SW 1271 (cell line): ENCODE data around the gene PTCD1.
"Not testable (repeated sequence)": the region's sequence is repeated elsewhere in the genome, so short reads cannot be mapped to it uniquely, and the experiment has no call there.

Experiments
- DNase-seq, 2 experiments: peaks; one replicate each; lab custom pipeline; 2025; lab: John Stamatoyannopoulos, UW

The PTCD1 gene

GRCh38 chr7:99449326-99449725 lies 10.7 kb upstream of the PTCD1 start:
- no peak for DNase-seq

GRCh38 chr7:99448855-99449254 lies 10.3 kb upstream of the PTCD1 start:
- no peak for DNase-seq

GRCh38 chr7:99447943-99448342 lies 9.3 kb upstream of the PTCD1 start:
- DNase-seq = no peak

DNA sequence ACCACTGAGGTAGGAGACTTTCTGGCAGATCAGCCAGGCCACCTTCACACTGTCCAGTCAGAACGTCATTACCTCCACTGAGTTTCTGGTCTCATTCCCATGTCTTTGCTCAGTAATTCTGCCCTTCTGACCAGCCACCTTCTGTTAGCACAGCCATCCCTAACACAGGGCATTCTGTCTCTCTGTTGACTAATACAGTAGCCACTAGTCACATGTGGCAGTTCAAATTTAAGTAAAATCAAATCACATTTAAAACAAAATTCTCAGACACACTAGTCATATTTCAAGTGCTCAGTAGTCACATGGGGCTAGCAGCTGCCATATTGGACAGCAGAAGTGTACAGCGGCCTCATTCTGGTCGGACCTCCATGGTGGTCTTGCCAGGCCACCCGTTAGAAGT lies 7.5 kb upstream of the PTCD1 start:
- peak in 1 of 2 experiments; percentile 11 for DNase-seq

DNA sequence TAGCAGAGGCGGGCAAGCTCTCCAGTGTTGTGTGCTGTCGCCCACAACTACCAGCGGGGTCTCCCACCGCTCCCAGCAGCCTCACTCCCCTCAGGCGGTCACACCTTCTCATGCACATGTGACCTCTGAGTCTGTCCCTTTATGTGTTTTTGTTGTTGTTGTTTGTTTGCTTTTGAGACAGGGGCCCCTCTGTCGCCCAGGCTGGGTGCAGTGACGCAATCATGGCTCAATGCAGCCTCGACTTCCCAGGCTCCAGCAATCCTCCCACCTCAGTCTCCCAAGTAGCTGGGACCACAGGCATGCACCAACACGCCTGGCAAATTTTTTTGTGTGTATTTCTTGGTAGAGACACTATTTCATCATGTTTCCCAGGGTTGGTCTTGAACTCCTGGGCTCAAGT lies 1.6 kb upstream of the PTCD1 start:
- no peak for DNase-seq

DNA sequence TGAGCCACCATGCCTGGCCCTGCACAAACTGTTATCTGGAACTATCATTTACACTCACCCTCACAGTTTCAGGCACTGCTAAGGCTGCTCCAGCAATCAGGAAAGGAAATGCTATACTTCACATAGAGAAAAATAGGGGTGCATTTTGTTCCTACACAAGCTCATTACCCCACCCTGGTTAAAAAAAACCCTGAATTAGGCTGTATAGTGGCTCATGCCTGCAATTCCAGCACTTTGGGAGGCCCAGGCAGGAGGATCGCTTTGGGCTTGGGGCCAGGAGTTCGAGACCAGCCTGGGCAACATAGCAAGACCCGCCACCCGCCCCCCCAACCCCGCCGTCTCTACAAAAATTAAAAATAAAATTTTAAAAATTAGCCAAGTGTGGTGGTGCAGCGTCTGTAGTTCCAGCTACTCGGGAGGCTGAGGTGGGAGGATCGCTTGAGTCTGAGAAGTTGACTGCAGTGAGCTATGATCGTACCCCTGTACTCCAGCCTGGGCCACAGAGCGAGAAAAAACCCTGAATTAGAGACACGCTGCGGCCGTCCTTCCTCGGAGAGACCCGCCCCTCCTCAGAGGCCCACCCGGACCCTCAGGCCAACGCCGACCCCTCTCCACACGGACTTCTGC lies 539 bp downstream of the PTCD1 start:
- DNase-seq = no peak

- DNase-seq = no peak
Measured at GRCh38 chr7:99433158-99433557, 5.4 kb downstream of the PTCD1 start.

- DNase-seq = not testable (repeated sequence)
Measured at GRCh38 chr7:99431756-99432540, 6.7 kb downstream of the PTCD1 start.

DNA sequence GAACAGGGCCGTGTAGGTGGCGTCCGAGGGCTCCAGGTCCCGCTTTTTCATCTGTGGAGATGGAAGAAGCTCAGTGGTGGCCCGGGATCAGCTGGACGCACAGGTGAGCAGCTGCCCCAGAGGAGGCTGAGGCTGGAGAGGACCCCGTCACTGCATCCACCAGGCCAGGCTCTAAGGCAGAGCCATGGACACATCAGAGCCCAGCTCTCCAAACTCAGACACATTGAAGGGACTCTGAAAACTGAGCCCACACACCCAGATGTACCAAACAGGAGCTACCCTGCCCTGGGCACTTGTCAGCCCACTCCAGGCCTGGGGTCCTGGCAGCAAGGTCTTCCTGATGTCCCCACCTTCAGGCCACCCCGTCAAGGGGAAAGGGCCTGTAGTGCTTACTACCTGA lies 8.8 kb downstream of the PTCD1 start:
- no peak for DNase-seq

DNA sequence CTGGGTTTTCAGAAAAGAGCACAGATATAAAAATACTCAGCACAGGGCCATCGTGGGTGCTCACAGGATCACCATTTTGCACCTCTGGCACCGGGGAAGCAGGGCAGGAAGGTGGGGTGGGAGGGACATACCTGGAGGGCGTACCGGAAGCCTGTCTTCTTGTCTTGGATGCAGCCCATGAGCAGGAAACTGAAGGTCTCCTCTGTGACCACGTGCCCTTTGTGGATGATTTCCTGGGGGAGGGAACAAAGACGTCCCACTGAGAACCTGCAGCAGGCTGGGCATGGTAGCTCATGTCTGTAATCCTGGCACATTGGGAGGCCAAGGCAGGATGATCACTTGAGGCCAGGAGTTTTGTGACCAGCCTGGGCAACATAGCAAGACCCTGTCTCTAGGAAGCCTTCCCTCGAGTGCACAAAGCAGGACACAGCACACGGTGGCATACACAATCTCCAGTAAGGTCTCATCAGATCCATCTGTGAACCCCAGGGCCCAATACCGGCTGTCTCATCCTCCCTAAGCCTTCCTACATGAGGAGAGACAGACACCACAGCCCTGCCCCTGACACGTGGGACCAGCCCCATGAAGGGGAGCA lies 9.5 kb downstream of the PTCD1 start:
- DNase-seq = no peak

- no peak for DNase-seq
Measured at GRCh38 chr7:99424932-99425730, 13.5 kb downstream of the PTCD1 start.

DNA sequence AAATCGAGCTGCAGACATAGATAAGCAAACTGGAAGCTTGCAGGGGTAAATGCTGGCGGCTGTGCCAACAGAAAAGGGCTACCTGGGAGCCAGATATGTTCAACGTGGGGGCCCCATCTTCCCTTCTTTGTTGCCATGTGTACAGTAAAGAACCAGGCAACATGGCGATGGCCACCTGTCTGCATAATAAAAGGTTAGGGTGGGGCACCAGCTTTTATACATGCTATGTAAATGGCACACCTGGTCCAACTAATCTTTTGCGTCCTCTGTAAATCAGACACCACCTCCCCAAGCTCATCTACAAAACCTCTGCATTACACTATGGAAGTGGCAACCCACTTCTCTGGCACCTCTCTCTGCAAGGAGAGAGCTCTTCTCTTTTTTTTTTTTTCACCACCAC lies 16.0 kb downstream of the PTCD1 start:
- no peak for DNase-seq

DNA sequence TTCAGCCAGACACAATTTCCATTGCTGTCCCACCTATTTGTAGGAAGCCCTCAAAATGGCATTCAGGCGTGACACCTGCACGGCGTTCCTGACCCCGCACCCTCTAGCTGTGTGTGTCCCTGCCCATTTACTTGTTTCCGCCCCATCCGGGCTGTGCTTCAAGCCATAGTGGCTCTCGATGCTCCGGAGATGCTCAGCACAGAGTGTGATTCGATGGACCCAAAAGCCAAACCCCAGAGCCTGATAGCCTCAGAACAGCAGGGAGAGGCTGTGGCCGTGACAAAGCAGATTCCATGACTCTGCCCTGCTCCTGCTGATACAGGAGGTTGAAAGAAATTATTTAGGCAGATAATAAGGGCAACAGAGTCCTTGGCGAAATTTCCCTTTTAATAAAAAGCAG lies 16.4 kb downstream of the PTCD1 start:
- DNase-seq = no peak

DNA sequence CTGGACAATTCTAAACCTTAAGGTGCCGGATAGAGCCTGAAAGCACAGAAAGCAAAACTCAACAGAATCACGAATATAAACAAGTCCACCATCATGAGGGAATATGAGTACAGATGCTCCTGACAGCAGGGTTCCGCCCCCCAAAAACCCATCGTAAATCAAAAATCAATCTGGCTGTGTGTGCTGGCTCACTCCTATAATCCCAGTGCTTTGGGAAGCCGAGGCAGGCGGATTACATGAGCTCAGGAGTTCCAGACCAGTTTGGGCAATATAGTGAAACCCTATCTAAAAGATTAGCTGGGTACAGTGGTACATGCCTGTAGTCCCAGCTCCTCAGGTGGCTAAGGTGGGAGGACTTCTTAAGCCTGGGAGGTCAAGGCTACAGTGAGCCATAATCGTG lies 17.6 kb downstream of the PTCD1 start:
- no peak for DNase-seq

DNA sequence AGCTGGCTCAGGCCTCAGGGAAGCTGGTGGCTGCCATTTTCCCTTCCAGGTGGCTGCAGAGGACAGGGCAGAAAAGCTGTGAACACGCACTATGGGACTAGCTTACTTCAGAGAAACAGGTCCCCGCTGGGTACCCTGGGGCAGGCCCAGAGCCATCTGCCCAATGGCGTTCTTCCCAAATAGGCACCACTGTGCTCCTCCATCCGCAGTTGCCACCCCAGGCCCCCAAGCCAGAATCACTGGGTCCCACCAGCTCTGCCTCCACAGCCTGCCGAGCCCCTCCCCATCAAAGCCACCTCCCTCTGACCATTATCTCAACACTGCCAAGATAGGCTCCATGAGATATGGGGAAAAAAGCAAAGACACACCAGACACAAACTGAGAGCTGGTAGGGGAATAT lies 18.4 kb downstream of the PTCD1 start:
- no peak for DNase-seq

- DNase-seq = no peak
Measured at GRCh38 chr7:99419323-99420021, 19.1 kb downstream of the PTCD1 start.

- no peak for DNase-seq
Measured at GRCh38 chr7:99418260-99418659, 20.3 kb downstream of the PTCD1 start.

DNA sequence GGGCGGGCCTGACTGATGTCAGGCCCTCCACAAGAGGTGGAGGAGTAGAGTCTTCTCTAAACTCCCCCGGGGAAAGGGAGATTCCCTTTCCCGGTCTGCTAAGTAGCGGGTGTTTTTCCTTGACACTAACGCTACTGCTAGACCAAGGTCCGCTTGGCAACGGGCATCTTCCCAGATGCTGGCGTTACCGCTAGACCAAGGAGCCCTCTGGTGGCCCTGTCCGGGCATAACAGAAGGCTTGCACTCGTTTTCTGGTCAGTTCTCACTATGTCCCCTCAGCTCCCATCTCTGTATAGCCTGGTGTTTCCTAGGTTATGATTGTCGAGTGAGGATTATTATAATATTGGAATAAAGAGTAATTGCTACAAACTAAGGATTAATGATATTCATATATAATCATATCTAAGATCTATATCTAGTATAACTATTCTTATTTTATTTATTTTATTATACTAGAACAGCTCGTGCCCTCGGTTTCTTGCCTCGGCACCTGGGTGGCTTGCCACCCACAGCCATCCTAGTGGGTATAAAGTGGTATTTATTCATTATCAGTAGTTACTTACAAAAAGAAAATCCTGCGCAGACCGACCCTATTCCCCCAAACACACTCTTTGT lies 23.0 kb downstream of the PTCD1 start:
- peak in 1 of 2 experiments; percentile 56 for DNase-seq

DNA sequence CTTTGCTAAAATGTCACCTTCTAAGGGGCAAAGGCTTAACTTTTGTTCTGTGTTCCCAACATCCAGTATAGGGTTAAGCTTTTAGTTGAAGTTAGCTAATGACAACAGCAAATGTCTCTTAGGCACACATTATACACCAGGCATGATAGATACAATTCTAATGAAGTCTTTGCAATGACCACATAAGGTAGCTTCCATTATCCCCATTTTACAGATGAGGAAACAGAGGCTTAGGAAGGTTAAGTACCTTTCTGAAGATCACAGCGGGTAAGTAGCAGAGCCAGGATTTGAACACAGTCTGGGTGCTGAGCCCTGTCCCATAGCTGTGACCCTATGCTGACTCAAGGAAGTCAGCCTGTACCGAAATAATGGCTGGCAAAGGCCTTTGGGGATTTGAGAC lies 28.0 kb downstream of the PTCD1 start:
- DNase-seq = no peak

DNA sequence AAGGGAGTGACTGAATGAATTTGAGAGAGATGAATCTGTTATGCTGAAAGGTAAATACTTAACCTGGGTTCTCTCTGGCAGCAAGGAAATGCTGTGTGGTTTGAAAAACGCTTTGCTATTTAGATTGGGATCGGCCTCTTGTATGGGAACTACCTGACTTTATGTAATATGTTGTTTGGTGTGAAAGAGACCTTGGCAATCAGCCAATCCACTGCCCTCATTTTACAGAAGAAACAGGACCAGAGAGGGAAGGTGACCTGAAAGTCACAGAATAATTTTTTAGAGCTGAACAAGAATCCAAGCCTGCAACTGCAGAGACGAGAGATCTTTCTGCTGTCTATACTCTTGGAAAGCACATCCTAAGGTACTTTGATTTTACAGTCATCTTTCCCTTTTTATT lies 28.8 kb downstream of the PTCD1 start:
- DNase-seq = no peak

DNA sequence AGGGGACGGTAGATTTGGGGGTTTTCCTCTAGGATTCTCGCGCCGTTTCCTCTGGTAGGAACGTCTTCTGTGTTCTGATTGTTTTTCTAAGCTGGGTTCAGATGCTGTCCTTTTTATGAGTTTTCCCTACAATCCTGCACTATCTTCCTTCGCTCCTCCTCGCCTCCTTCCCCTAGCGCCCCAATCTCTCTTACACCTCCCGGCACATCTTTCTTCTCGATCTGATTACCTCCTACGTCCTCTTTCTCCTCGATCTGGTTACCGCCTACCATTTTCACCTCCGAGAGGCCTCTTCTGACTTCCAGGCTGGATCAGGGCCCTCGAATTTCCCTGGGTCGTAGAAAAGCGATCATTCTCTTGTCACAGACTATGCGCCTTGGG lies 29.4 kb downstream of the PTCD1 start:
- DNase-seq = peak in 1 of 2 experiments; percentile 50
